Hematopoietic multipotent progenitor cell treated with erythropoietin and hydrocortisone succinate and interleukin-3 and kit ligand, for 6 days (in vitro differentiated cells): ENCODE results near the gene RERE.
A peak's percentile ranks its signal among the peaks of the same experiment; 100 is the strongest.

ENCODE experiments used
- DNase-seq: peaks from one replicate; pipeline ENCODE4 v3.0.0-alpha.2; 2015

Gene RERE

GRCh38 chr1:8817412-8818324 lies at the start of gene RERE:
TSS of gene RERE (minus strand) at chr1:8817640.
- DNase-seq, result peak; percentile 94

GRCh38 chr1:8866792-8867415 lies 49.5 kb upstream of the RERE start:
- DNase-seq, result no peak

- DNase-seq, result no peak
These were observed 48.8 kb upstream of the RERE start for GRCh38 chr1:8866173-8866791.

GRCh38 chr1:8864713-8865344 lies 47.4 kb upstream of the RERE start:
- no peak for DNase-seq

- DNase-seq, result no peak
These were observed 46.4 kb upstream of the RERE start for GRCh38 chr1:8863794-8864233.

- no peak for DNase-seq
These were observed 45.7 kb upstream of the RERE start for GRCh38 chr1:8863138-8863537.

GRCh38 chr1:8862528-8862927 lies 45.1 kb upstream of the RERE start:
- DNase-seq, result peak; percentile 75

- no peak for DNase-seq
These were observed 43.5 kb upstream of the RERE start for GRCh38 chr1:8860738-8861516.

- peak; percentile 90 for DNase-seq
These were observed 41.7 kb upstream of the RERE start for GRCh38 chr1:8858888-8859706.

- peak; percentile 87 for DNase-seq
These were observed 40.8 kb upstream of the RERE start for GRCh38 chr1:8858112-8858668.

GRCh38 chr1:8856689-8857412 lies 39.4 kb upstream of the RERE start:
- DNase-seq, result no peak

- no peak for DNase-seq
These were observed 36.8 kb upstream of the RERE start for GRCh38 chr1:8854240-8854639.

- DNase-seq, result no peak
These were observed 33.6 kb upstream of the RERE start for GRCh38 chr1:8851060-8851459.

- DNase-seq, result peak; percentile 90
These were observed 31.4 kb upstream of the RERE start for GRCh38 chr1:8848663-8849386.

GRCh38 chr1:8847990-8848389 lies 30.6 kb upstream of the RERE start:
- DNase-seq, result no peak

GRCh38 chr1:8846263-8846662 lies 28.8 kb upstream of the RERE start:
- DNase-seq, result no peak

GRCh38 chr1:8845104-8846097 lies 28.0 kb upstream of the RERE start:
- no peak for DNase-seq

GRCh38 chr1:8844501-8845006 lies 27.1 kb upstream of the RERE start:
- no peak for DNase-seq
